DND-41 (cell line): Measurements from ENCODE around the gene SLC38A10.

Source experiments
- EZH2 ChIP-seq: IDR thresholded peaks from 3 replicates; pipeline ENCODE4 v1.6.1; 2012; ENCODE audit warnings: borderline replicate concordance, low read depth, mild to moderate bottlenecking, moderate library complexity, low read length, inconsistent platforms; ENCODE audit not compliant: severe bottlenecking
- TF ChIP-seq, protein P1 (sequence below): IDR thresholded peaks from 2 replicates; pipeline ENCODE4 v1.5.1; 2012; ENCODE audit warnings: borderline replicate concordance, low read length, moderate library complexity, mild to moderate bottlenecking; ENCODE audit not compliant: poor library complexity, severe bottlenecking; ENCODE audit errors: extremely low read depth

DNA sequence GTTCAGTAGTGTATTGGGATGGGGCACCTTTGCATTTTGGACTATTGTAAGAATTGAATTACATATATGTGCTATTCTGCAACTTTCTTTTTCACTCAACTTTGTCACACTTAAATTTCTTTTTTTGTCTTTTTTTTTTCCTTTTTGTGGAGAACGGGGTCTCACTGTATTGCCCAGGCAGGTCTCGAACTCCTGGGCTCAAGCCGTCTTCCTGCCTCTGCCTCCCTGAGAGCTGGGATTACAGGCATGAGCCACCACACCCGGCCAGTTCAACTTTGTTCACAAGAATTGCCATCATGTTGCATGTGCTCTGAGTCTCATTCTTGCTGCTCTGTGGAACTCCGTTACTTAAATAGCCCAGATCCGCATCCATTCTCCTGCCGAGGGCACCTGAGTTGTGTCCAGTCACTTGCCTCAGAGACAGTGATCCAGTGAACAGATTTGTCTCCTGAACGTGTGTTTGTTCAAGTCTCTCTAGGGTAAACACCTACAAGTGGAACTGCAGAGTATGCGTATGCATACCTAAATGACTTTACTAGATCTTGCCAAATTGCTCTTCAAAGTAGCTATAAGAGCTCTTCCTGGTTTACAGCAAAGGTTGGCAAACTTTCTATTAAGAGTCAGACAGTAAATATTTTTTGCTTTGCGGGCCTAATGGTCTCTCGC, 3.4 kb upstream of the SLC38A10 start:
- TF ChIP-seq, protein P1, sequence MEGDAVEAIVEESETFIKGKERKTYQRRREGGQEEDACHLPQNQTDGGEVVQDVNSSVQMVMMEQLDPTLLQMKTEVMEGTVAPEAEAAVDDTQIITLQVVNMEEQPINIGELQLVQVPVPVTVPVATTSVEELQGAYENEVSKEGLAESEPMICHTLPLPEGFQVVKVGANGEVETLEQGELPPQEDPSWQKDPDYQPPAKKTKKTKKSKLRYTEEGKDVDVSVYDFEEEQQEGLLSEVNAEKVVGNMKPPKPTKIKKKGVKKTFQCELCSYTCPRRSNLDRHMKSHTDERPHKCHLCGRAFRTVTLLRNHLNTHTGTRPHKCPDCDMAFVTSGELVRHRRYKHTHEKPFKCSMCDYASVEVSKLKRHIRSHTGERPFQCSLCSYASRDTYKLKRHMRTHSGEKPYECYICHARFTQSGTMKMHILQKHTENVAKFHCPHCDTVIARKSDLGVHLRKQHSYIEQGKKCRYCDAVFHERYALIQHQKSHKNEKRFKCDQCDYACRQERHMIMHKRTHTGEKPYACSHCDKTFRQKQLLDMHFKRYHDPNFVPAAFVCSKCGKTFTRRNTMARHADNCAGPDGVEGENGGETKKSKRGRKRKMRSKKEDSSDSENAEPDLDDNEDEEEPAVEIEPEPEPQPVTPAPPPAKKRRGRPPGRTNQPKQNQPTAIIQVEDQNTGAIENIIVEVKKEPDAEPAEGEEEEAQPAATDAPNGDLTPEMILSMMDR: no peak
- no peak for TF ChIP-seq EZH2
